ENCODE results near the gene BPHL. TPM values are rescaled to one million over a fixed set of nuclear protein-coding genes. Genes with fewer than 3 reads are reported as not detected.

BPHL gene
- total RNA-seq, 1 experiment from 2014 or later: 48.7 TPM

DNA sequence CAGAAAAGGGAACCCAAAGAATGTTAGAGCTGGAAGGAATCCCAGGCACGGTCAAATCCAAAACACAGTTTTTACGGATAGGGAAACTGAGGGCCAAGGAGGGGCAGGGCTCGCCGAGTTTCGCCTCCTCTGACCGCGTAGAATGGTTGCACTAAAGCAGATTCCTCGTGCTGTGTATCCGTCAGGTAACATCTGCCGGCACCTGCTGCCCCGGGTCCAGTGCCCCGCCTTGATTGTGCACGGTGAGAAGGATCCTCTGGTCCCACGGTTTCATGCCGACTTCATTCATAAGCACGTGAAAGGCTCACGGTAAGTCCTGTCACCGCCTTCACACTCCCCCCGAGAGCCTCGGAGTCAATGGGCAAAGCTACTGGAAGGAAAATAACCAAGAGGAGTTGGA, 21.7 kb downstream of the BPHL start:
- Histone ChIP-seq H2BK5ac (ENCODE audit: insufficient read length, low read length) (no peak overlapping the region), H3K27me3 (ENCODE audit: insufficient read depth, low read length) (no peaks in the 10 kb centered on the region), H3K56ac (ENCODE audit: insufficient read length, low read depth, low read length) (no peak overlapping the region), H3K9me3 (ENCODE audit: control insufficient read depth, low read depth, low read length) (no peaks in the 10 kb centered on the region), H2BK15ac (ENCODE audit: low read depth, low read length) (no peak overlapping the region), H3K18ac (ENCODE audit: insufficient read length, low read depth, low read length) (no peak overlapping the region), H3K79me2 (ENCODE audit: insufficient read depth, low read length) (no peaks in the 10 kb centered on the region), H3K23me2 (ENCODE audit: insufficient read length, low read depth, low read length, poor library complexity, severe bottlenecking) (peaks cover 2% of the 10 kb centered on the region), H2AK5ac (ENCODE audit: insufficient read length, low read length) (no peak overlapping the region), H2BK20ac (ENCODE audit: low read depth, low read length, poor library complexity, severe bottlenecking) (no peak overlapping the region), H2BK12ac (ENCODE audit: insufficient read length, low read depth, low read length) (no peak overlapping the region), H3T11ph (ENCODE audit: low read length) (no peak overlapping the region), H2BK120ac (ENCODE audit: low read depth, low read length, poor library complexity, severe bottlenecking) (no peak overlapping the region), H3K14ac (ENCODE audit: insufficient read depth, low read length) (no peak overlapping the region), H3K79me1 (ENCODE audit: insufficient read depth, low read depth, low read length, poor library complexity, severe bottlenecking) (no peaks in the 10 kb centered on the region), H3K23ac (ENCODE audit: insufficient read length, low read depth, low read length) (no peak overlapping the region), H4K5ac (ENCODE audit: insufficient read length, low read depth, low read length) (no peak overlapping the region), H4K91ac (ENCODE audit: insufficient read length, low read depth, low read length) (no peak overlapping the region), H3K9ac (ENCODE audit: extremely low read depth, insufficient read length, low read length) (no peak overlapping the region), H4K20me1 (ENCODE audit: control insufficient read depth, insufficient read depth, insufficient read length) (no peaks in the 10 kb centered on the region), H4K8ac (replicated peaks; ENCODE audit: insufficient read length, low read depth, low read length) (no peak overlapping the region), H3K27ac (ENCODE audit: insufficient read length, low read depth, low read length) (no peak overlapping the region), H2AFZ (ENCODE audit: low read length) (no peak overlapping the region), H3K4me2 (ENCODE audit: insufficient read depth, insufficient read length, low read length) (no peak overlapping the region), H3K4me1 (ENCODE audit: insufficient read depth, low read length) (no peaks in the 10 kb centered on the region; the same call in 1 of the 2 replicates), H3K4ac (ENCODE audit: low read depth, low read length) (no peak overlapping the region)
- Mint-ChIP-seq H3K4me1 (peaks cover 21 to 34% of the 10 kb centered on the region in 2 experiments), H3K27me3 (ENCODE audit: low read depth) (no peaks in the 10 kb centered on the region), H3K9me3 (no peaks in the 10 kb centered on the region; a peak in 1 of 5 replicates), H3K4me3 (no peak overlapping the region), H3K36me3 (ENCODE audit: insufficient read depth in 1 of 3, low read depth in 3 of 3) (peaks cover 43 to 76% (median 72%) of the 10 kb centered on the region in 3 experiments), H3K27ac (peak overlapping the region in 2 of 3 experiments; percentile 24 to 40; a peak in 1 of 7 replicates)
- no peak for DNase-seq
- TF ChIP-seq CTCF (conservative IDR thresholded peaks at IDR 0.05): no peak
- WGBS (ENCODE audit: extremely low coverage, insufficient read length, low lambda C conversion rate): no CpG with 5 or more reads among the region's 20 CpGs

Data from H9 (cell line).